ENCODE data around the gene GRK5. TPM values are rescaled to one million over a fixed set of nuclear protein-coding genes. Genes with fewer than 3 reads are reported as not detected.

The GRK5 gene
- total RNA-seq = 19.2 and 34.2 TPM in 2 replicates

GRCh38 chr10:119207366-119207666 is at the start of gene GRK5:
TSS of gene GRK5 (plus strand) at chr10:119207571. CDS start at chr10:119207918, 347 bp downstream.

GRCh38 chr10:119165171-119166117 is 41.9 kb upstream of the GRK5 start, which contains the start of gene SFXN4:
TSS of gene SFXN4 (minus strand) at chr10:119165714. CDS start at chr10:119165647, 67 bp downstream.

DNA sequence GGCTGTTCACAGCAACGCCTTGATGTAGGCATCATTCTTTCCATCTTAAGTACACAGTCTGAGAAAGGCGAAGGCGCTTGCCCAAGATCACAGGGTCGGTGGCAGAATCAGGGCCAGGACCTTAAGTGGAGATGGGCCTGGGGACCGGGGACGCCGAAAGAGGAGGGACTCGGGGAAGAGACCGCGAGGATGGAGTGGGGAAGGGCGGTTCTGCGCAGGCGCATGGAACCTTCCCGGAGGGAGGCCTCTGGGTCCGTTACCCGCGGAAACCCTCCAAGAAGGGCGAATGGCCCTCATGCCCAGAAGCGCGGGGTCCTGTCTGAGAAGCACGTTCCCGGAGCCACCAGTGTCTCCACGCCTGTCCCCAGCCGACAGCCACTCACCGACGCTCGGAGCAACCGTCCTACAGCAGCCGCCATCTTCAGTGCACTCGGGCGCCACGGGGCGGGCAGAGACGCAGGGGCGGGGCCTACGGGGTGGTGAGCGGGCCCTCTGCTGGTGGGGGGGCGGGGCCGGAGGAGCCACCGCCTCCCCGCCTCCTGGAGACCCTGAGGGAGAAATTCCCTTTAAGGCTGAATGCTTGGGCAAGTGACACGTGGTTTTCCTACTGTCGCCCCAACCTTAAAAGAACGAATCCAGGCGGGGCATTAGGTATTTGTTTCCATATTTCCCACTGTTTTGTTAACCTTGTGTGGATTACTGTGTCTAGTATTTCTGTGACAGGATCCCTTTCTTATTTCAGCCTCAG is 28.8 kb upstream of the GRK5 start, which contains the start of gene PRDX3:
PRDX3 (minus strand) TSS at position 441 of the 748 bp plus-strand sequence; CDS start at position 419, 22 bp downstream.

Other genes with a start within 250 kb of the GRK5 start
- gene NANOS1, start 177.9 kb upstream of the GRK5 start, total RNA-seq = 5.2 and 6.0 TPM in 2 replicates
- gene EIF3A, start 126.8 kb upstream of the GRK5 start, total RNA-seq = 64.4 and 78.4 TPM in 2 replicates
- gene DENND10, start 103.5 kb upstream of the GRK5 start, total RNA-seq = 64.3 and 77.7 TPM in 2 replicates
- gene SFXN4, start 41.9 kb upstream of the GRK5 start, total RNA-seq = 9.1 and 19.6 TPM in 2 replicates
- gene PRDX3, start 28.8 kb upstream of the GRK5 start, total RNA-seq = 119 and 137 TPM in 2 replicates

Measured in pericardium fibroblast (primary cell).